Measurements from ENCODE around the gene AGL.

DNA sequence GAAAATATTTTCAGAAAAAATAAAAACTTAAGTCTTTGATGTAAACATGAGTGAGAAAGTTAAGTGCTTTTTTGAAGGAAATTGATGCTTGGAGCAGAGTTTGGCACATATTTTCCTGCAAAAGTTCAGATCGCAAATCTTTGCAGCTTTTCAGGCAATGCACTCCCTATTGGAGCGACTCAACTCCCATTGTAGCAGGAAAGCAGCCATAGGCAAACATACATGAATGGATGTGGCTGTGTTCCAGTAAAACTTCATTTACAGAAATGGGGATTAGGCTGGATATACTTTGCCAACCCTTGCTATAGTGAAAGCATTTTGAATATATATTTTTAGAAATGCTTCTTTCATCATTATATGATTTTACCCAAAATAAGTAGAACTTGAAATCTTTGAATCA, 8.1 kb downstream of the AGL start:
- TF ChIP-seq, protein P1, sequence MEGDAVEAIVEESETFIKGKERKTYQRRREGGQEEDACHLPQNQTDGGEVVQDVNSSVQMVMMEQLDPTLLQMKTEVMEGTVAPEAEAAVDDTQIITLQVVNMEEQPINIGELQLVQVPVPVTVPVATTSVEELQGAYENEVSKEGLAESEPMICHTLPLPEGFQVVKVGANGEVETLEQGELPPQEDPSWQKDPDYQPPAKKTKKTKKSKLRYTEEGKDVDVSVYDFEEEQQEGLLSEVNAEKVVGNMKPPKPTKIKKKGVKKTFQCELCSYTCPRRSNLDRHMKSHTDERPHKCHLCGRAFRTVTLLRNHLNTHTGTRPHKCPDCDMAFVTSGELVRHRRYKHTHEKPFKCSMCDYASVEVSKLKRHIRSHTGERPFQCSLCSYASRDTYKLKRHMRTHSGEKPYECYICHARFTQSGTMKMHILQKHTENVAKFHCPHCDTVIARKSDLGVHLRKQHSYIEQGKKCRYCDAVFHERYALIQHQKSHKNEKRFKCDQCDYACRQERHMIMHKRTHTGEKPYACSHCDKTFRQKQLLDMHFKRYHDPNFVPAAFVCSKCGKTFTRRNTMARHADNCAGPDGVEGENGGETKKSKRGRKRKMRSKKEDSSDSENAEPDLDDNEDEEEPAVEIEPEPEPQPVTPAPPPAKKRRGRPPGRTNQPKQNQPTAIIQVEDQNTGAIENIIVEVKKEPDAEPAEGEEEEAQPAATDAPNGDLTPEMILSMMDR (conservative IDR thresholded peaks at IDR 0.05; ENCODE audit: low read length): no peak
- no peak for TF ChIP-seq EZH2phosphoT487 (IDR thresholded peaks at IDR 0.05; ENCODE audit: borderline replicate concordance, low read depth, low read length)

Measured in OCI-LY7 (cell line).